T-helper 1 cell (primary cell): Measurements from ENCODE around the gene PIP.
"Not testable (repeated sequence)": the region's sequence is repeated elsewhere in the genome, so short reads cannot be mapped to it uniquely, and the experiment has no call there.

Source experiments
- DNase-seq, 5 donors: peaks; one replicate each; pipeline ENCODE4 v3.0.0-alpha.2; 2012 to 2020
- total RNA-seq, 4 donors: gene quantifications; one replicate each; lab custom pipeline; 2026; lab: John Stamatoyannopoulos, UW

PIP gene, protein sequence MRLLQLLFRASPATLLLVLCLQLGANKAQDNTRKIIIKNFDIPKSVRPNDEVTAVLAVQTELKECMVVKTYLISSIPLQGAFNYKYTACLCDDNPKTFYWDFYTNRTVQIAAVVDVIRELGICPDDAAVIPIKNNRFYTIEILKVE
- 0 reads per million in 4 donors for total RNA-seq

DNA sequence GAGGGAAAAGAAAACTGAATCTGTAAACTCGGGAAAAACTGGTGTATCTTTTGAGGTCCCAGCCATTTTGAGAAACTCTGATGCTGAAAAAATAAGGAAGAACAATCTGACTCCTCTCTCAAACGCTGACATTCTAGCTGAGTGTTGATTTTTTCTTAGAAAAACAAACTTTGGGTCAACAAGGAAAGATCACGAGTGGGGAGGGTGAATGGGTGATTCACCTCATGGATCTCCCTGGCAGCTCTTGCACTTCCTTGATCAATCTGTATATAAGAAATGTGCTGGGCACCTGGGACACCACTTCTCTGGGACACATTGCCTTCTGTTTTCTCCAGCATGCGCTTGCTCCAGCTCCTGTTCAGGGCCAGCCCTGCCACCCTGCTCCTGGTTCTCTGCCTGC lies at the start of gene PIP:
PIP (plus strand) TSS at position 297 of the 400 bp plus-strand sequence; CDS start at position 337, 40 bp downstream.
- DNase-seq, result no peak

DNA sequence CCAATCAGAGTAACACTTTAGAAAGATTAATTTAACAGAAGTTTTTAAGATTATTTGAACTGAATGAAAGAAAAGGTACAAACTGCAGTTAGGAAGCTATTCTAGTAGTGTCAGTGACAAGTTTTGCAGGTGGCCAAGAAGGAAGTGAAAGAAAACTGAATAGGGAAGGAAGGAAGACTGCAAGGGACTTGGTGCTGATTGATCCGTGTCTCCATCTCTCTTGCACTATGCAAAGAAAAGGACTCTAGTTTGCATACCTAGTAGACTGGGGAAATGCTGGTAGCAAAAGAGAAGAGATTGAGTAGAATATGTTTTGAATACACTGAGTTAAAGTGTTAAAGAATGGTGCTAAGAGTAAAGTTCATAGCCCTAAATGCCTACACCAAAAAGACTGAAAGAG lies 46.8 kb upstream of the PIP start:
- no peak for DNase-seq

DNA sequence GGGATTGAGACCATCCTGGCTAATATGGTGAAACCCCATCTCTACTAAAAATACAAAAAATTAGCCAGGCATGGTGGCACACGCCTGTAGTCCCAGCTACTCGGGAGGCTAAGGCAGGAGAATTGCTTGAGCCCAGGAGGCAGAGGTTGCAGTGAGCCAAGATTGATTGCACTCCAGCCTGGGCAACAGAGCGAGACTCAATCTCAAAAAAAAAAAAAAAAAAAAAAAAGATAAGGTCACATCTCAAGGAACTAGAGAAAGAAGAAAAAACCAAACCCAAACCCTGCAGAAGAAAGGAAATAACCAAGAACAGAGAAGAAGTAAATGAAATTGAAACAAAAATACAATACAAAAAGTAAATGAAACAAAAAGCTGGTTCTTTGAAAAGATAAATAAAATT lies 46.3 kb upstream of the PIP start:
- DNase-seq, result not testable (repeated sequence)

DNA sequence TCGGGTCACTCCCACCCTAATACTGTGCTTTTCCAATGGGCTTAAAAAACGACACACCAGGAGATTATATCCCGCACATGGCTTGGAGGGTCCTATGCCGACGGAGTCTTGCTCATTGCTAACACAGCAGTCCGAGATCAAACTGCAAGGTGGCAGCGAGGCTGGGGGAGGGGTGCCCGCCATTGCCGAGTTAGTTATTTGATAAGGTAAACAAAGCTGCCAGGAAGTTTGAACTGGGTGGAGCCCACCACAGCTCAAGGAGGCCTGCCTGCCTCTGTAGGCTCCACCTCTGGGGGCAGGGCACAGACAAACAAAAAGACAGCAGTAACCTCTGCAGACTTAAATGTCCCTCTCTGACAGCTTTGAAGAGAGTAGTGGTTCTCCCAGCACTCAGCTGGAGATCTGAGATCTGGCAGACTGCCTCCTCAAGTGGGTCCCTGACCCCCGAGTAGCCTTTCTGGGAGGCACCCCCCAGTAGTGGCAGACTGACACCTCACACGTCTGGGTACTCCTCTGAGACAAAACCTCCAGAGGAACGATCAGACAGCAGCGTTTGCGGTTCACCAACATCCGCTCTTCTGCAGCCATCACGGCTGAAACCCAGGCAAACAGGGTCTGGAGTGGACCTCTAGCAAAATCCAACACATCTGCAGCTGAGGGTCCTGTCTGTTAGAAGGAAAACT lies 43.2 kb upstream of the PIP start:
- DNase-seq, result not testable (repeated sequence)

DNA sequence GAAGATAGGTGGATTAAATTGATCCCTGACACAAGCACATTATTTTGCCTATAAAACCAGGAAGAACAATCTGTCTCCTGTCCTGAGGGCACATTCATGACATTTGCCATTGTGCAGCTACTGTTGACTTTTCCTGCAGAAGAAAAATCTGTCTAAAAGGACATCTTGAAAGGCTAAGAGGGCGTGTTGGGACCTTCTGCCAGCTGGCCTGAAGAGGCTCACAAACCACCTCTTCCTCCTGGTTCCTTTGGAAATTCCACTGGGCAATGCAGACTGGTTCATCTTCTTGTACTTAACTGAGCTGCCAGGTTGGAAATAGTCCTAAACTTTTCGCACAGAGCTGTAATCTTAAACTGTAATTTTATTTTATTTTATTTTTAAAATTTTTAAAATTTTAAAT lies 35.7 kb upstream of the PIP start:
- no peak for DNase-seq

DNA sequence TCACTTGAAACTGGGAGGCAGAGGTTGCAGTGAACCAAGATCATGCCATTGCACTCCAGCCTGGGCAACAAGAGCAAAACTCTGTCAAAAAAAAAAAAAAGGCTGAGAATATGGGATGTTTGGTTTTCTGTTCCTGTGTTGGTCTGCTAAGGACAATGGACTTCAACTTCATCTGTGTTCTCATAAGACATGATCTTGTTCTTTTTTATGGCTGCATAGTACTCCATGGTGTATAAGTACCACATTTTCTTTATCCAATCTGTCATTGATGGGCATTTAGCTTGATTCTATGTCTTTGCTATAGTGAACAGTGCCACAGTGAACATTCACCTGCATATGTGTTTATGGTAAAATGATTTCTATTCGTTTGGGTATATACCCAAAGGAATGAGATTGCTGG lies 32.3 kb upstream of the PIP start:
- DNase-seq, result not testable (repeated sequence)

DNA sequence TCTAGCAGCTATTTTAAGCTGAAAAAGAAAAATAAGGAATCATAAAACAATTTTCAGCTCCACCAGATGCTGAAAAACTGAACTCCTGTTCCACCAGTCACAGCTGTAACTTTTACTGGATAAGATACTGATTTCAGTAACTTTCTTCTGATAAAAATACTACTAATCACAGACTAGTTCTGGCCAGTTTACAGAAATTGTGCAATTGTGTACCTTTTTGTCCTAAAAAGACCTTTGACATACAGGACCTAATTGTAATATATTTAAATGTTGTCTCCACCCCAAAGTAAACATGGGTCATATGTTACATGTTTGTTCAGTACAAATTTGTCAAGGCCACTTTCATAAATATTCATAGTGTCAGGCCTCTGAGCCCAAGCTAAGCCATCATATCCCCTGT lies 27.1 kb upstream of the PIP start:
- no peak for DNase-seq

DNA sequence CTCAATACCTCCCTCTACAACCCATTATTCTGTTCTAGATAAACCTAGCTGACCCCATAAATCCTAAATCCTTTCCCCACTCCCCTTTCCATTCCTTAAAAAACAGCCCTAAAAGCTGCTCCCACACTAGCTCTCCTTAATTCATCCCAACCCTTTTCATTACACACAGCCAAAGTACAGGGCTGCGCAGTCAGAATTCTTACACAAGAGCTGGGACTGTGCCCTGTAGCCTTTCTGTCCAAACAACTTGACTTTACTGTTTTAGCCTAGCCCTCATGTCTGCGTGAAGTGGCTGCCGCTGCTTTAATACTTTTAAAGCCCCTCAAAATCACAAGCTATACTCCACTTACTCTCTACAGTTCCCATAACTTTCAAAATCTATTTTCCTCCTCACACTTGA lies 23.9 kb upstream of the PIP start:
- not testable (repeated sequence) for DNase-seq

DNA sequence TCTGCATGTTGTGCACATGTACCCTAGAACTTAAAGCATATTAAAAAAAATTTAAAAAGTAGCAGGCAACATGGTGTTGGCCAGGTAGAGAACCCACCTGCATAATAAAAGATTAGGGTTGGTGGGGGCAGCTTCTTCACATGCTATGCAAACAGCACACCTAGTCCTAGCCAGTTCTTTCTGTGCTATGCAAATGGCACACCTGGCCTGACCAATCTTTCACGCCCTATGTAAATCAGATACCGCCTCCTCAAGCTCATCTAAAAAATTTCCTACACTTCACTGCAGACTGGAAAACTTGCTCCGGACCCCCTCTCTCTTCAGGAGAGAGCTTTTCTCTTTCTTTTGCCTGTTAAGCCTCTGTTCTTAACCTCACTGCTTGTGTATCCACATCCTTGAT lies 14.5 kb upstream of the PIP start:
- no peak for DNase-seq

DNA sequence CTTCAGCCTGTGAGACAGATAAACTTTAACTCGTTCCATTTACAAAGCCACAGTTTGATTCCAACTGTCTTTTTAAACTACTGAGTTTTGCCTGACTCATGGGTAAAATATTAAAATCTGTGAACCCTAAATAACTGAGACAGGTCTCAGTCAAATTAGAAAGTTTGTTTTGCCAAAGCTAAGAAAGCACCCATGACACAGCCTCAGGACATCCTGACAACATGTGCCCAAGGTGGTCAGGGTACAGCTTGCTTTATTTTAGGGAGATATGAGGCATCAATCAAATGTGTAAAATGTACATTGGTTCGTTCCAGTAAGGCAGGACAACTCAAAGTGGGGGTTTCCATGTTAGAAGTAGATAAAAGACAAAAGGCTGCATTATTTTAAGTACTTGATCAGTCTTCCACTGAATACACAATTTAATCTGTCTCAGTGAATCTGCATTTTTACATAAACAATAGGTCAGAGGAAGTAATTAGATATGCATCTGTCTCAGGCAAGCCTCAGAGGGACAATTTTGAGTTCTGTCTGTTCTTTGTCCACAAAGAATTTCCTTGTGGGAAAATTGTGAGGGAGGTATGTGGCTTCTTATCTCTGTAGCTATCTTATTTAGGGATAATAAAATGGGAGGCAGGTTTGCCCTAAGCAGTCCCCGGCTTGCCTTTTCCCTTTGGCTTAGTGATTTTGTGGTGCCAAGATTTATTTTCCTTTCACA lies 11.0 kb upstream of the PIP start:
- no peak for DNase-seq

DNA sequence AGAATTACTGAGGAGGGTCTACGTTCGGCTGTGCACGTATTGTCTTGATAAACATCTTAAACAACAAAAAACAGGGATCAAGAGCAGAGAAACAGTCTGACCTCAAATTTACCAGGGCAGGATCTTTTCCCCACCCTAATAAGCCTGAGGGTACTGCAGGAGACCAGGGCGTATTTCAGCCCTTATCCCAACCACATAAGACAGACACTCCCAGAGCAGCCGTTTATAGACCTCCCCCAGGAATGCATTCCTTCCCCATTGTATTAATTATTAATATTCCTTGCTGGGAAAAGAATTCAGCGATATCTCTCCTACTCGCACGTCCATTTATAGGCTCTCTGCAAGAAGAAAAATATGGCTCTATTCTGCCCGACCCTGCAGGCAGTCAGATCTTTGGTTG lies 8.6 kb upstream of the PIP start:
- not testable (repeated sequence) for DNase-seq

DNA sequence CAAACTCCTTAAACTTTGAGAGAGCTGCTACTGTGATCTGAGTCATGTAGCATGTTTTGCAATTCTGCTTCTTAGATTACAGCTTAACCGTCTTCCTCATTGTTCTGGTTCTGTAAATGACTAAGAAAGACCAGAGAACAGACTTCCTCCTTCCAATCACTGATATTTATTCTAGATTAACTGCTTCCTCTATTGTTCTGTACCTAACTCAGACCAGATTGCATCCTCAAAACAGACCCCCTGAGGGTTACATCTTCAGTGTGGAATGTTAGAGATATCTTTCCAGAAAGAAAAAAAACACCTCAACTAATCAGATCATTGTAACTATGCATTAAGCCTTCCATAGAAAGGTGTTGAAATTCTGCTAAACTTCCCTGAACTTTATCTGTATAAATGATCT lies 5.7 kb upstream of the PIP start:
- DNase-seq, result peak in 1 of 5 donors; percentile 1

DNA sequence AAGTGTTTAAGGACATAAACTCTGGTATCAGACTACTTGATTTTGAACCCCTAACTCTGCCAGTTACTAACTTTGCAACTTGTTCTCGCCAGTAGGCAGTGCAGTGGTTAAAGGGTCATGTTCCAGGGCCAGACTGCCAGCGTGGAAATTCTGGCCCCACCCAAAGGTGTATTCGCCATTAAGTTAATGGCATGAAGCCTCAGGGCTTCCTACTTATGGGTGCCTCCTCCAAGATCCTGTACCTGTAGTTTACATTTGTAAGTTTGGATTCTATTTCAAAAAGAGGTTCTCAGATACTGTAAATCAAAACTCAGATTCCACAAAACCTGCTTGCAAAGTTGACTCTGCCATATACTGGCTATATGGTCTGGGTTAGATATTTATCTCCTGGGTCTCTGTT lies 2.8 kb upstream of the PIP start:
- DNase-seq, result no peak

DNA sequence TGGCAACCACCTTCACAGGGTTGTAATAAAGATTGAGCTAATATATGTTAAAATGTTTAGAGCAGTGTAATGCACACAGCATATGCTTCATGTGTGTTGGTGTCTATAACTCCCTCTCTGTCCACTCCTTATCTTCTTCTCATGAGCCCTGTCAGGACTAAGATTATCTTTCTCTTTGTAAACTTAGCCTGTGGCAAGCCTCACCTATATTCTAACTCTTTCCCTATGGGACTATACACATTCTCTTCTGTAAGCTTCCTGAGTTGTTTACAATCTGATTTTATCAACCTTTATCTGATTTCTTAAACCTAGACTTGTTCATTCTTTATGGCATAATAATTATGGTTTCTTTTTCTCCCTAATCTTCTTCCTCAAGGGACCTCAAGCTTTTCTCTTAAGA lies 2.4 kb upstream of the PIP start:
- no peak for DNase-seq

DNA sequence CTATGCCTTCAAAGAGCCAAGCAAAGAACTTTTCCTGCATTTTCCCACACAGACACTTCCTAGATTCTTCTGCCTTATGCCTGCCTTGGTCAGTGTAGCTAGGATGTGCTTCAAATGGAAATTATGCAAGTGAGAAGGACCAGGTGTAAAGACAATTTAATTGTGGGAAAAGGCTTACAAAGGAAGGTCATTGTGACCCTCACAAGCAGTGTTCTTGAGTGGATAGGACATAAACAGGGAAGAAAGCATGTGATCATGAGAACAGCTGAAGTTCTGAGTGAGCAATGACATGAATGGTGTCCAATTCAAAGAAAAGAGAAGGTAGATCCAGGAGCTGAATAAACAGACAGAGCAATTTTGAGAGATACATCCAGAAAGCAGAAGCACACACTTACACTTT lies 1.3 kb upstream of the PIP start:
- DNase-seq, result no peak

DNA sequence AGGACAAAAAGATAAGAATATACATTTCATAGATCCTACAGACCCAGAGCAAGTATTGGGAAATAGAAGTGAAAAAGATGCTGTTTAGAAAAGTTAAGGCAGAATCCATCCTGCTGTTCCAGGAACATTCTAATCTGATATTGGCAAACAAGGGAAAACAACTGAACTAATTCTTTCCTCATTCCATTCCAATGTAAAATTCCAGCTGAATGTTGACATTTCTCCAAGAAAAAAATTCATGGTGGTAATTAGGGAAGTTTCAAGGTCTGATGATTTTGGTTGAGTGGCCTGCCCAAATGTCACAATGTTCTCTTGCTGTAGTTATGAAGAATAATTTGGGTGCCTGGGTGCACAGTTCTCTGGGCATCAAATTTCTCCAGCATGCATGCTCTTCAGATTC lies 15.2 kb downstream of the PIP start:
- DNase-seq, result no peak

DNA sequence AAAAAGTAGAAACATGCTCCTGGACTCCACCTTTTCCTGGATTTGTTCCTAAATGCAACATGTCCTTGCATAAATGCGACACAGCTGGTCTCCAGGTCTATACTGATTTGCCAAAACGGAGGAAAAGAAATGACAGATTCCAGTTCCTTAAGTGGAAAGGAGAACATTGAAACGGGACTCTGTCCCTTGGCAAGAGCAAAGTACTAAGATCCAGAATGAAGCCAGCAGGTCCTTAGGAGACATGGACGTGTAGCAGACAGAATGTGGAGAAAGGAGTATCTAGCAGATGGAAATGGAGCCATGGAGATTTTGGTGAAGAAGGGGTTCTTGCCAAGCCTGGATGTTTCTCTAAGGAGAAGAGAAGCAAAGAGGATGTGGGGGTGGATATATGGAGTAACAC lies 16.2 kb downstream of the PIP start:
- no peak for DNase-seq

DNA sequence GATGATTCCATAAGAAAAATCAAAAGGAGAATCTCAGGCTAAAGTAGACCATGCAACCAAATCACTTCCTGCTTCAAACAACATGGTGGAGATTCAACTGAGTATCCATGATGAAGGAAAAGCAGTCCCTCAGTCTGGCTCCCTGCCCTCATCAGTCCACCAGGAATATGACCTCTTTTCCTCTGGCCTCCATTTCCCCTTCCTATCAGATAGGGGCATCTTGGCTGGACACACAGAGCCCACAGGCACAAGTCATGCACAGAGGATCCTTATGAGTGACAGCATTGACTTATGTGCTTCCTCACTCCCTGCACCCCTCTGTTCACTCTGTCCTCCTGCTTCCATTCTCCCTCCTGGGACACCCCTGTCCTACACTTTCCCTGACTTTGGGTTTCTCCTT lies 16.8 kb downstream of the PIP start:
- no peak for DNase-seq

DNA sequence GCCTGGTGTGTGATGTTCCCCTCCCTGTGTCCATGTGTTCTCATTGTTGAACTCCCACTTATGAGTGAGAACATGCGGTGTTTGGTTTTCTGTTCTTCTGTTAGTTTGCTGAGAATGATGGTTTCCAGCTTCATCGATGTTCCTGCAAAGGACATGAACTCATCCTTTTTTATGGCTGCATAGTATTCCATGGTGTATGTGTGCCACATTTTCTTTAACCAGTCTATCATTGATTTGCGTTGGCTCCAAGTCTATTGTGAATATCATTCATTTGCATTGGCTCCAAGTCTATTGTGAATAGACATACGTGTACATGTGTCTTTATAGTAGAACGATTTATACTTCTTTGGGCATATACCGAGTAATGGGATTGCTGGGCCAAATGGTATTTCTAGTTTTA lies 18.8 kb downstream of the PIP start:
- DNase-seq, result not testable (repeated sequence)

DNA sequence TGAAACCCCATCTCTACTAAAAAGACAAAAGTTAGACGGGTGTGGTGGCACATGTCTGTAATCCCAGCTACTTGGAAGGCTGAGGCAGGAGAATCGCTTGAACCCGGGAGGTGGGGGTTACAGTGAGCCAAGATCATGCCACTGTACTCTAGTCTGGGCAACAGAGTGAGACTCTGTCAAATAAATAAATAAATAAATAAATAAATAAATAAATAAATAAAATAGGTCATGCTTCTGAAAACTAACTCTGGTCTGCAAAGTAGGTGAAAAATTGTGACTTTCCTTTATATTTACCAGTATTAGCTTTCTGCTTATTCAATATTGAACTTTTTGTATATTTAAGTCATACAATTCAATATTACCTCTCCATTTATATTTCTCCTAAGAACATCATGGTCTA lies 26.7 kb downstream of the PIP start:
- DNase-seq, result not testable (repeated sequence)

DNA sequence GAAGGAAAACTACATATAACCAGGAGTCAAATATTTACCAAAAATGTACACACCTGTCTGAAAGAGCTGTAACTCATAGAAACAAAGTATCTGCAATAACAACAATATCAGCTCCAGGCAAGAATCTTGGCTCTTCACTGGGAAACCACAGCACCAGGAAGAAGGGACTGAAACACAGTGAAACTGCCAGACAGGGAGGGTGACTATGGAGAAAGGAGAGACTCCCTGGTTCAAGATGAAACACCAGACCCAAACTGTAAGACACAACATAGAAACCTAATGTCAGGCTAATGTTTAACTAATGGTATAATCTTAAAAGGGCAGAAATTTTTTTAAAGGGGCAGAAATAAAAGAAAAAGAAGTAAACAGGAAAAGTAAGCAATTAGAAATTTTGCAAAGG lies 39.8 kb downstream of the PIP start:
- no peak for DNase-seq

DNA sequence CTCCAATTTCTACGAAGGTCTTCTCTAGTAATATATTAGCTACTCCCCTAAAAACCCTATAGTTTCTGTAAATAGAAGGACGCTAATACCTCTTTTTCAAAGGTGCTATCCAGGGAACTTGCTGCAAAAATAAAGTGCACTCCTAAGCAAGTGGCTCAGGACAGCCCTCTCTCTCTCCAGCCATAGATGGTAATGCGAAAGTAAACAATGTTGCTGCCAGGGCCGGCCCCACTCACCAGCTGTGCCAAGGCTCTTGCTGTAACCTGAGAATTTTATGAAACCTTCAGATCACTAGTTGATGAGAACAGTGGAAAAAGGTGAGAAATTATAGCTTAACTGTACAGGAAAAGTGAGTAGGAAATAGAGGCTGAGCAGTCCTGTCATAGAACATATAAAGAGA lies 40.5 kb downstream of the PIP start:
- no peak for DNase-seq

DNA sequence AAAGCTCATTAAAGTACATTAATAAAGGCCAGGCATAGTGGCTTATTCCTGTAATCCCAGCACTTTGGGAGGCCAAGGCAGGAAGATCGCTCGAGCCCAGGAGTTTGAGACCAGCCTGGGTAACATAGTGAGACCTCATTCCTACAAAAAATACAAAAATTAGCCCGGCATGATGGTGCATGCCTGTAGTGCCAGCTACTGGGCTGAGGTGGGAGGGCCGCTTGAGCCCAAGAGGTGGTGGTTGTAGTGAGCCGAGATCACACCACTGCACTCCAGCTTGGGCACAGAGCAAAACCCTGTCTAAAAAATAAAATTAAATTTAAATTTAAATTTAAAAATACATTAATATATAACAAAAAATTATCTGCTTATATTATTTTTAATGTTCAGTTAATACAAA lies 44.3 kb downstream of the PIP start:
- no peak for DNase-seq

DNA sequence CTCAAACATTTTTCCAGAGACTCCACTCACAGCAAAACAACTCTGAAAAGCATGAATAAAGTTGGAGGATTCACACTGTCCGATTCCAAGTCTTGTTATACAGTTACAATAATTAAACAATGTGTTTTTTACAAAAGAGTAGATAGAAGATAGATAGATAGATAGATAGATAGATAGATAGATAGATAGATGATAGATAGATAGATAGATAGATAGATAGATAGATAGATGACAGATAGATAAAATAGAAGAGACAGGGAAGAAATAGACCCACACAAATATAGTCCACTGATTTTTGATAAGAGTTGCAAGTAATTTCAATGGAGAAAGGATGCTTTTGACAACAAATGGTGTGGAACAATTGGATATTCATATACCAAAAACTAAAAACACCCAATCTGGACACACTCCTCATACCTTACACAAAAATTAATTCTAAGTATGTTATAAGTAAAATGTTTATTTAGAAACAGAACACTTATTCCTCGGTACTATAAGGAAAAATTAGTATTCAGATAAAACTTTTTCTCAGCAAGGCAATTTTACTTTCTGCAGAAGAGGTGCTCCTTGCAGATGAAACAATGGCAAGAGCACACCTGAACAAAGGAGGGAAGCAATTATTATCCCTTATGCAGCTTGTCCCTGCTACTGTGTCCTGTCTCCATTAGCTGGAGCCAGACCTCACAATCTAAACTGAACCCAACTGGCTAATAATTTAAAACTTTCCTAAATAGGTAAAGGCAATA lies 45.7 kb downstream of the PIP start:
- no peak for DNase-seq
